GM21528 (cell line): ENCODE measurements around the gene FKBP10.
"Not testable (repeated sequence)": the region's sequence is repeated elsewhere in the genome, so short reads cannot be mapped to it uniquely, and the experiment has no call there.

Experiments used
- ATAC-seq: cut with Tn5 transposase; IDR thresholded peaks from one replicate; pipeline ENCODE4 v1.9.1; 2021; ENCODE audit warnings: mild to moderate bottlenecking, moderate library complexity; ENCODE audit not compliant: unreplicated experiment, low FRiP score

Gene FKBP10

GRCh38 chr17:41812381-41813151, at the start of gene FKBP10:
TSS of gene FKBP10 (plus strand) at chr17:41813004. CDS start at chr17:41813035, 31 bp downstream.
- ATAC-seq, result no peak

- no peak for ATAC-seq
Observed at GRCh38 chr17:41763327-41763726, 49.5 kb upstream of the FKBP10 start.

- ATAC-seq, result no peak
Observed at GRCh38 chr17:41766135-41766534, 46.7 kb upstream of the FKBP10 start.

GRCh38 chr17:41767324-41768042, 45.3 kb upstream of the FKBP10 start:
- no peak for ATAC-seq

- no peak for ATAC-seq
Observed at GRCh38 chr17:41768682-41769288, 44.0 kb upstream of the FKBP10 start.

- ATAC-seq, result no peak
Observed at GRCh38 chr17:41769346-41769862, 43.4 kb upstream of the FKBP10 start.

GRCh38 chr17:41769985-41770384, 42.8 kb upstream of the FKBP10 start:
- no peak for ATAC-seq

GRCh38 chr17:41771389-41772206, 41.2 kb upstream of the FKBP10 start:
- ATAC-seq, result no peak

GRCh38 chr17:41772218-41772585, 40.6 kb upstream of the FKBP10 start:
- no peak for ATAC-seq

- ATAC-seq, result no peak
Observed at GRCh38 chr17:41772586-41773189, 40.1 kb upstream of the FKBP10 start.

GRCh38 chr17:41773190-41773588, 39.6 kb upstream of the FKBP10 start:
- ATAC-seq, result no peak

GRCh38 chr17:41773731-41774193, 39.0 kb upstream of the FKBP10 start:
- ATAC-seq, result no peak

- ATAC-seq, result no peak
Observed at GRCh38 chr17:41775394-41776226, 37.2 kb upstream of the FKBP10 start.

- not testable (repeated sequence) for ATAC-seq
Observed at GRCh38 chr17:41776262-41776900, 36.4 kb upstream of the FKBP10 start.

- ATAC-seq, result no peak
Observed at GRCh38 chr17:41777157-41777573, 35.6 kb upstream of the FKBP10 start.

- ATAC-seq, result no peak
Observed at GRCh38 chr17:41777574-41778188, 35.1 kb upstream of the FKBP10 start.

- ATAC-seq, result no peak
Observed at GRCh38 chr17:41779954-41780353, 32.9 kb upstream of the FKBP10 start.
